Measurements from ENCODE around the gene SEMA3C. TPM values are rescaled to one million over a fixed set of nuclear protein-coding genes. Genes with fewer than 3 reads are reported as not detected.

Gene SEMA3C
- total and polyA plus RNA-seq, 2 donors (not counting 1 experiment from before 2014, with no cell fraction given), result 0.06 TPM; not detected in 1

DNA sequence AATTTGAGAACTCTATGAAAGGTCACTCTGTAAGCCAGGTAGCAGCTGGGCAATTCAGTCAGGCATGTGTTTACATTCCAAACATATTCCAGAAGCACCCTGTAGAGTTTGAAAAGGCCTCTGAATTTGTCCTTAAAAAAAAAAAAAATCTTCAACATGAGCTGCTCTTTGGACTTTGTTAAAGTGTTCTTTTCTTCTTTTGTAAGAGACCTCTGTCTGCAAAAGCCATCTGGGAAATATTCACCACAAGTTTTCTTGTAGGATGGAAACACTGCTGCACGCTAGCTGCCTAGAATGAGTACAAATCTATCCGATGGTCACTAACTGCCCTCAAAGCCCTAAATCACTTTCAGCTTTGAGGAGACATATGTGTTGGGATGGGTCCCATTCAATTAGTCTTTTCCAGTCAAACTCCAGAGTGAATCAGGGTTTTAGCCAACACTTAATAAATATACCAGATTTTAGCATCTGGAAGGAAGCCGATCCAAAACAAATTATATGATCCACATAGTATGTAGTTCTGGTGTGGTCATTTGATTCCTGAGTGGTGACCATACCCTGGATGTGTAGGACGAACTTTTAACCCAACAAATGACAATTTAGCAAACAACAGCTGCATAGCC lies 194.5 kb downstream of the SEMA3C start:
- DNase-seq (no peak), ATAC-seq (ENCODE audit: low read depth) (no peak)
- no peaks in the 10 kb centered on the region for H3K36me3 ChIP-seq (replicated peaks in 1 of 2; ENCODE audit: control extremely low read depth in 1 of 2, control insufficient read depth in 1 of 2, extremely low read depth in 1 of 2, insufficient read depth in 2 of 2, low read length in 1 of 2)
- no peak overlapping the region for H3K9ac ChIP-seq (ENCODE audit: low read length)
- TF ChIP-seq EZH2 (IDR thresholded peaks at IDR 0.05; ENCODE audit: borderline replicate concordance, insufficient read depth, low read depth, low read length, poor library complexity, severe bottlenecking) (no peak), CTCF (IDR thresholded peaks at IDR 0.05) (no peak)
- no peaks in the 10 kb centered on the region for H3K9me3 ChIP-seq (ENCODE audit: control extremely low read depth in 1 of 3, control insufficient read depth in 2 of 3, insufficient read depth in 1 of 3, low read length in 2 of 3)
- Mint-ChIP-seq H3K4me1 (no peaks in the 10 kb centered on the region), H3K9me3 (ENCODE audit: insufficient read depth) (peaks cover 3% of the 10 kb centered on the region), H3K27me3 (no peaks in the 10 kb centered on the region), H3K4me3 (no peak overlapping the region), H3K27ac (no peak overlapping the region)
- intact Hi-C loops (cut with micrococcal nuclease), result no loop called here
- no peak overlapping the region for H2AFZ ChIP-seq (ENCODE audit: insufficient read depth, low read depth, low read length, poor library complexity, severe bottlenecking)
- H3K4me1 ChIP-seq (ENCODE audit: control insufficient read depth in 2 of 2, insufficient read depth in 2 of 2, low read length in 2 of 2), result no peaks in the 10 kb centered on the region
- no peaks in the 10 kb centered on the region for H3K79me2 ChIP-seq (ENCODE audit: control insufficient read depth, insufficient read depth, low read length)
- POLR2A ChIA-PET, result no interaction called here
- H3K4me2 ChIP-seq (replicated peaks; ENCODE audit: low read depth, low read length, poor library complexity, severe bottlenecking), result no peak overlapping the region
- CTCF ChIA-PET, result no interaction called here
- no peak overlapping the region for H3K27ac ChIP-seq (ENCODE audit: low read length in 2 of 2)
- H4K20me1 ChIP-seq (ENCODE audit: control insufficient read depth, insufficient read depth, low read length, poor library complexity, severe bottlenecking), result no peaks in the 10 kb centered on the region
- no peak overlapping the region for H3K4me3 ChIP-seq (ENCODE audit: control extremely low read depth in 1 of 5, extremely low read depth in 1 of 5, insufficient read depth in 1 of 5, low read depth in 2 of 5, low read length in 4 of 5)
- WGBS (ENCODE audit: insufficient coverage), result no CpG with 5 or more reads among the region's 4 CpGs
- no peaks in the 10 kb centered on the region for H3K27me3 ChIP-seq (replicated peaks in 1 of 4; ENCODE audit: control extremely low read depth in 1 of 4, control insufficient read depth in 3 of 4, insufficient read depth in 4 of 4, low read length in 3 of 4)

DNA sequence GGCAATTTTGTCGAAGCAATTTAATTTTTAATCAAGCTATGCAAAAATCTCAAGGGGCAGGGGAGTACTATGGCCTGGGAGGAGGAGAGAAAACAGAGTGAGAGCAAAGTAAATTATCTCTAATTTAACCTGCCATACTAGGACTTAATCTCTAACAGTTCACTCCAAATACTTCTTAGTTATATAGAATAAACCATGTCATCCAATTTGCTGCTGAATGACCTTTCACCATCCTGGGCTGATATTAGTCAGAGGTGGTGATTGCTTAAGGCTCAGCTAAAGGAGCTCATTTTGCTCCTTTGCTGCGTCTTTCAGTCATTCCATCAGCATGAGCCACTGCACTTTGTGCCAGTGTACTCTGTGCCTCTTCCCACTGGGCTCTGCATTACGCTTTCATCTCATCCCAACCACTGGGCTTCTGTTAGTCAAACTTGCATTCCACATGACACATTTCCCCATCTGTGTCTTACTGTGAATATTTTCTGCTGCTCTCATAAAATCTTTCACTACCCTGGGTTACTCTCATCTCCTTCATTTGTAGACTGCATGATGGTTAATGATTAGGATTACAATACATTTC lies 196.1 kb downstream of the SEMA3C start:
- no peaks in the 10 kb centered on the region for H3K27me3 Mint-ChIP-seq
- ATAC-seq (ENCODE audit: low read depth) (no peak), DNase-seq (no peak)
- no peak overlapping the region for H3K4me3 Mint-ChIP-seq
- Histone ChIP-seq H4K20me1 (ENCODE audit: control insufficient read depth, insufficient read depth, low read length, poor library complexity, severe bottlenecking) (no peaks in the 10 kb centered on the region), H2AFZ (ENCODE audit: insufficient read depth, low read depth, low read length, poor library complexity, severe bottlenecking) (no peak overlapping the region), H3K27me3 (replicated peaks in 1 of 4; ENCODE audit: control extremely low read depth in 1 of 4, control insufficient read depth in 3 of 4, insufficient read depth in 4 of 4, low read length in 3 of 4) (no peaks in the 10 kb centered on the region), H3K79me2 (ENCODE audit: control insufficient read depth, insufficient read depth, low read length) (no peaks in the 10 kb centered on the region), H3K4me3 (ENCODE audit: control extremely low read depth in 1 of 5, extremely low read depth in 1 of 5, insufficient read depth in 1 of 5, low read depth in 2 of 5, low read length in 4 of 5) (no peak overlapping the region), H3K4me1 (ENCODE audit: control insufficient read depth in 2 of 2, insufficient read depth in 2 of 2, low read length in 2 of 2) (no peaks in the 10 kb centered on the region), H3K9ac (ENCODE audit: low read length) (no peak overlapping the region), H3K4me2 (replicated peaks; ENCODE audit: low read depth, low read length, poor library complexity, severe bottlenecking) (no peak overlapping the region), H3K36me3 (replicated peaks in 1 of 2; ENCODE audit: control extremely low read depth in 1 of 2, control insufficient read depth in 1 of 2, extremely low read depth in 1 of 2, insufficient read depth in 2 of 2, low read length in 1 of 2) (no peaks in the 10 kb centered on the region), H3K9me3 (ENCODE audit: control extremely low read depth in 1 of 3, control insufficient read depth in 2 of 3, insufficient read depth in 1 of 3, low read length in 2 of 3) (no peaks in the 10 kb centered on the region), H3K27ac (ENCODE audit: low read length in 2 of 2) (no peak overlapping the region)
- no peak overlapping the region for H3K27ac Mint-ChIP-seq
- intact Hi-C loops (cut with micrococcal nuclease), result no loop called here
- ChIA-PET POLR2A (no interaction called here), CTCF (no interaction called here)
- 93% methylated on average over 2 of the region's 3 CpGs for whole genome bisulfite sequencing (ENCODE audit: insufficient coverage)
- H3K4me1 Mint-ChIP-seq, result no peaks in the 10 kb centered on the region
- H3K9me3 Mint-ChIP-seq (ENCODE audit: insufficient read depth), result peaks cover 3% of the 10 kb centered on the region
- no peak for TF ChIP-seq EZH2 (IDR thresholded peaks at IDR 0.05; ENCODE audit: borderline replicate concordance, insufficient read depth, low read depth, low read length, poor library complexity, severe bottlenecking)
- no peak for TF ChIP-seq CTCF (IDR thresholded peaks at IDR 0.05)

Data from B cell (primary cell).